ENCODE results near the gene VPS16. TPM values are rescaled to one million over a fixed set of nuclear protein-coding genes. Genes with fewer than 3 reads are reported as not detected.

VPS16 gene
- polyA plus RNA-seq, 4 donors, result 35.7 to 45.0 (median 40.9) TPM

- no peak for DNase-seq (ENCODE audit: low read depth in 4 of 4, low spot score in 2 of 4)
These were observed 6.8 kb upstream of the VPS16 start for GRCh38 chr20:2833761-2834160.

GRCh38 chr20:2834401-2835110 lies 6.0 kb upstream of the VPS16 start:
- no peak for DNase-seq (ENCODE audit: low read depth in 4 of 4, low spot score in 2 of 4)

DNA sequence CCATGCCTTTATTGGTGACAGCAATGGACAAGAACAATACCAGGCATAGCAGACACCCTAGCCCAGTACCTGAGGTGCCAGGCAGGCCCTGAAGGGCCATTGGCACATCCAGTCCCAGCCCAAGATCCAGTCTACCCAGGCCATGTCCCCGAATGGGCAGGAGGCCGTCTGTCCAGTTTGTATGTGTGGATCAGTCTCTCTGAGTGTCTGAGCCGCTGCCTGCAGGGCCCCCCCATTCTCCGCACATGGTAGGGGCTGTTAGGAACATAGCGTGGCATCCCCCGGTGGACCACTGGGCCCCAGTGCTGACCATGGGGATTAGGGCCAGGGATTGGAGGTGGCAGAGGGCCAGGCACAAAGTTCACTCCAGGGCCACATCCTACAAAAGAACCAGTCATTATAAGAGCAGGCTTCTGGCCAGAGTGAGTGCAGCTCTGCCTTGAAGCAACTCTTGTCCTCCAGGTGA lies 5.2 kb upstream of the VPS16 start:
- no peak for DNase-seq (ENCODE audit: low read depth in 4 of 4, low spot score in 2 of 4)

GRCh38 chr20:2836035-2836434 lies 4.5 kb upstream of the VPS16 start:
- no peak for DNase-seq (ENCODE audit: low read depth in 4 of 4, low spot score in 2 of 4)

DNA sequence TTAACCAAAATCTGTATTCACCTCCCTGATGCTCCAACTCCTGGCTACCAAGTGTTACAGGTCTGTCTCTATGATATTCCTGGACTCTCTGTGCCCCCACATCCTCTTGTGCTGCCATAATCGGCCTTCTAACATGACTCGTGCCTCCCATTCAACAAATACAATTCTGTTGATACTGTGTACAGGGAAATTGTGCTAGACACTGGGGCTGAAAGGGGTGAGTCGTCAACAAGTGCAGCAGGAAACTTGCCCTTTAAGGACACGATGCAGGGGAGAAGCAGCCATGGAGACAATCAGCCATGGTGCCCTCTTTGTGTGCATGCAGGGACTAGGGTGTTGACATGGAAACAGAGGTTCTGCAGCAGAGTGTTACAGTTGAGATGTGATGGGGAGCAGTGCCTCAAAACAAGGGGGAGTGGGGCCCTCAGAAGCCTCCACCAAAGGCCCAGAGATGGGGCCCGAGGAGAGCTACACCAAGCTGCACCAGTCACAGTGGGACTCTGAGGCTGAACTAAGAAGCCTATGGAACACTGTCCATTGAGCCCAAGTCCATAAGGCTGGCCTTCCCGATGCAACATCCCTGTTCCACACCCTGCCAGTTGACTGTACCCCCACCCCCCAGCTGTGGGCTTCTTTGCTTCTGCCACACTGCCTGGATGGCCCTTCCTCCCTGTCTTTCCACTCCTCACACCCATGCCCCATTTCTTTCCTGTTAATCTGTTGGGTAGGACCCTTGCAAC lies 3.2 kb upstream of the VPS16 start:
- DNase-seq (ENCODE audit: low read depth in 4 of 4, low spot score in 2 of 4), result no peak

GRCh38 chr20:2838170-2838797 lies 2.3 kb upstream of the VPS16 start:
- no peak for DNase-seq (ENCODE audit: low read depth in 4 of 4, low spot score in 2 of 4)

GRCh38 chr20:2838847-2839671 lies 1.5 kb upstream of the VPS16 start:
- no peak for DNase-seq (ENCODE audit: low read depth in 4 of 4, low spot score in 2 of 4)

GRCh38 chr20:2839732-2840137 lies 810 bp upstream of the VPS16 start:
- DNase-seq (ENCODE audit: low read depth in 4 of 4, low spot score in 2 of 4), result no peak

DNA sequence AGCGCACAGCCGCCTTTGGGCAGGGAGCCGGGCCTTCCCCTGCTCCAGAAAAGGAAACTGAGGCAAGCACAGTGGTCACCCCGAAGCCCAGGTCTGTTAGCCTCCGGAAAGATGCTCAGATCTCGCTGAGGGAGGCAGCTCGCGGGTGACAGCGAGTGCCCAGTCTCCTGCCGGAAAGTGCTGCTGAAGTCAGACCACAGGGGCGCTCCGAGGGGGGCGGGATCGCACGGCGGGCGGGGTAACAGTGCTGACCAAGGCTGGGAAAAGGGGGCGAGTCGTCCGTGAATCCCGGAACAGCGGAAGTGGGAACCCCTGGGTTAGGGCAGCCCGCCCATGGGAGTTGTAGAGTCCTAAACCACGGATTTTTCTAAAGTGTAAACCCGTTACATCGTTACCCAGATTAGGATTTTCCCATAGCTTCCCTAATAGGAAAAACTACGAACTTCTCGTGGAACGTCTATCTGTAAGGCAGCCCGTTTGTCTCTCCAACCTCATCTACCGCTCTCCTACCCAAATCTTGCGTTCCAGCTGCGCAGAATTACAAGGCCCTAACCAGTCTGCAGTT lies 504 bp downstream of the VPS16 start:
- no peak for DNase-seq (ENCODE audit: low read depth in 4 of 4, low spot score in 2 of 4)

DNA sequence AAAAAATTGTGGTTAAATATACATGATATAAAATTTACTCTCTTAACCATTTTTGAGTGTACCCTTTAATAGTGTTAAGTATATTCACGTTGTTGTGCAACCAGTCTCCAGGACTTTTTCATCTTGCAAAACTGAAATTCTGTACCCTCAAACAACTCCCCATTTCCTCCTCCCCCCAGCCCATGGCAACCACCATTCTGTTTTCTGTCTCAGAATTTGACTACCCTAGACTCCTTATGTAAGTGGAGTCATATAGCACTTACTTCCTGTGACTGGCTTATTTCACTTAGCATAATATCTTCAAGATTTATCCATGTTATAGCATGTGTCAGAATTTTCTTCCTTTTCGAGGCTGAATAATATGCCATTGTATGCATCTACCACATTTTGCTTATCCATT lies 5.1 kb downstream of the VPS16 start:
- no peak for DNase-seq (ENCODE audit: low read depth in 4 of 4, low spot score in 2 of 4)

GRCh38 chr20:2846698-2847097 lies 6.2 kb downstream of the VPS16 start:
- DNase-seq (ENCODE audit: low read depth in 4 of 4, low spot score in 2 of 4), result no peak

- DNase-seq (ENCODE audit: low read depth in 4 of 4, low spot score in 2 of 4), result no peak
These were observed 7.3 kb downstream of the VPS16 start for GRCh38 chr20:2847802-2848201.

DNA sequence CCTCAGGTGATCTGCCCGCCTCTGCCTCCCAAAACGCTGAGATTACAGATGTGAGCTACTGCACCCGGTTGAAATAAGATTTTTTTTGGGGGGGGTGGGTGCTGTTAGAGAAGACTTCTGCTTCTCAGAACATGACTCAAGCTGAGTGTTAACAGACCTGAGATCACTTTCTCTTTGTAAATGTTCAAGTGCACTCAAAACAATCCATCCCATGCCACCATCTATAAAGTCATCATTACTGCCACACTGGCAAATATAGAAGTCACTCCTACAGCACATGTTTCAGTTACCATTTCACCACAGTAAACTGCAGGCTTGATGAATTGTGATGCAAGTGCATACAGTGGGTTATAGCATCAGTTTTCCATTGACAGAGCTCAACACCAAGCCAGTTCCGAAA lies 9.0 kb downstream of the VPS16 start:
- DNase-seq (ENCODE audit: low read depth in 4 of 4, low spot score in 2 of 4), result no peak

DNA sequence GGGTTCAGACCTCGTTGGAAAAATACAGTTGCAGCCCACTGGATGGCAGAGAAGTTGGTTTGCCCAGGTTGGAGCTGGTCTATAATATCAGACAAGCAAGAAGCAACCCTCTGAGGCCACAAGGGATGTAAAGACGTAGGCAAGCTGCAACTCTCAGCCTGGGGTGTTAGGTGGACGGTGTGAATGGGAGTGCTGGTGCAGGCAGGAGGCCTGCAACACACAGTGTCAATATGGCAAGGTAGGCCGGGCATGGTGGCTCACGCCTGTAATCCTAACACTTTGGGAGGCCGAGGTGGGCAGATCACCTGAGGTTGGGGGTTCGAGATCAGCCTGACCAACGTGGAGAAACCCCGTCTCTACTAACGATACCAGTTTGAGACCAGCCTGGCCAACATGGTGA lies 10.5 kb downstream of the VPS16 start:
- no peak for DNase-seq (ENCODE audit: low read depth in 4 of 4, low spot score in 2 of 4)

- no peak for DNase-seq (ENCODE audit: low read depth in 4 of 4, low spot score in 2 of 4)
These were observed 18.0 kb downstream of the VPS16 start for GRCh38 chr20:2858591-2858990.

DNA sequence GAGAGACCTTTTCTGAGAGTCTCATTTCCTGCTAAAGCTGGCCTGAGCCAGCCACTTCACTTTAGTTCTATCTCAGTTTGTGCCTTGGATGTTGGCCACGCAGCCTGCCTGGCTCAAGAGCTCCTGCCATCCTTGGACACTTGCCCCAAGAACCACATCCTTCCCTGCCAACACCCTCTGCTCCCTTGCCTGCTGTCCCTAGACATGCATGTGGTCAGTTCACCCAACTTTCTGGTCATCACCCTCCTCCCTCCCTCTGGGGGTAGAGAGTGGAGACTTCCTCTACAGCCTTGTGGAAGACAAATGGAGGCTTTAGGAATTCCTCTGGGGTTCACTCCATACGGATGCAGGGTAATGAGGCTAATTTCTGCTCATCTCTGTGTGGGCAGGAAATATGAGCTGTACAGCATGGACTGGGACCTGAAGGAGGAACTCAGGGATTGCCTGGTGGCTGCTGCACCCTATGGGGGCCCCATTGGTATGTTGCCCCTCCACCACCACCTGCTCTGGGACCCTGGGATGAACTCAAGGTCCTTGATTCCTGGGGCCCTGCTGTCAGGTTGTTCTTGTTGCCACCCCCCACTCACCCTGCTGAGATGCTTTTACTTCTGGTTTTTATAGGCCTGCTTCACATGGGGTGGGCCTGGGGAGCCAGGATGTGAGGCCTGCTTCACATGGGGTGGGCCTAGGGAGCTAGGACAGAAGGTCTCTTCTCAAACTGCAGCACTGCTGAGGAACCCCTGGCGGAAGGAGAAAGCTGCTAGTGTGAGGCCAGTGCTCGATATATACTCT lies 19.0 kb downstream of the VPS16 start:
- no peak for DNase-seq (ENCODE audit: low read depth in 4 of 4, low spot score in 2 of 4)

DNA sequence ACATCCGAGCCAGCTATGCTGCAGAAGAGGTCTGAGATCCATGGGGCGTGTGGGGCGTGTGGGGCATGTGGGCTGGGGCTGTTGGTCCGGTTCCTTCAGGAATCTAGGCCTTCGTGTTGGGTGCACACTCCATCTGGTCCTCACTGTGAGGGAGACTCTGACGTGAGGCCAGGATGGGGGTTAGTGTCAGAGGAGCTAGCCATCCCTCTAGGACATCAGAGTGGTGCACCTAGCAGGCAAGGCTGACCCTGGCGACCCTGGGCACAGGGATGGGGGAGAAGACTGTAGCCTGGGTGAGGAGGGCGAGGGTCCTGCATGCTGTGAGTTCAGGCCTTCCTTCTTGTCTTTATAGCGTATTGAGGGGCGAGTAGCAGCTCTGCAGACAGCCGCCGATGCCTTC lies 24.1 kb downstream of the VPS16 start:
- DNase-seq (ENCODE audit: low read depth in 4 of 4, low spot score in 2 of 4), result no peak

DNA sequence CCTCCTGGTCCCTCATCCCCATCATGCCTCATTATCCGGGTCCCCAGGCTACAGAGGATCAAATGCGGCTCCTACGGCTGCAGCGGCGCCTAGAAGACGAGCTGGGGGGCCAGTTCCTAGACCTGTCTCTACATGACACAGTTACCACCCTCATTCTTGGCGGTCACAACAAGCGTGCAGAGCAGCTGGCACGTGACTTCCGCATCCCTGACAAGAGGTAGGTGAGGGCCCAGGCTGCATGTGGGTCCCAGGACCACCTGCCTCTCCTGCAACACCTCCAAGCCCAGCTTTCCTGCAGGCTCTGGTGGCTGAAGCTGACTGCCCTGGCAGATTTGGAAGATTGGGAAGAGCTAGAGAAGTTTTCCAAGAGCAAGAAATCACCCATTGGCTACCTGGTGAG lies 24.6 kb downstream of the VPS16 start:
- no peak for DNase-seq (ENCODE audit: low read depth in 4 of 4, low spot score in 2 of 4)

DNA sequence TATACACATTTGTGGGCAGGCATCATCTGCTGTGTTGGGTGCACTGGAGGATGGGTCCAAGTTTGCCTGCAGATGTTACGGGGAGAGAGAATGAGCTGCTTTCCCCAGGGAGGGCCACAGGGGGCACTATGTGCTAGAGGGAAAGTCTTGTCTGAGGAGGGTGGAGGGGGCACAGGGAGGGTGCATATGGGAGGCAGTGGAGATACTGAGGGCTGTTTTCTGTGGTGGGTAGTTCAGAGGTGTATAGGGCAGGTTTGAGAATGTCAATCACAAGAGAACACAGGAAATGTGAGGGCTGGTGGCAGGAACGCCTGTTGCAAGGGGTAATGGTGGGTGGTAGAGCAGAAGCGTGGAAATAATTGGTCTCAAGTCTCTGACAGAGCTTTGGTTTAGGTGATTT lies 25.1 kb downstream of the VPS16 start:
- DNase-seq (ENCODE audit: low read depth in 4 of 4, low spot score in 2 of 4), result no peak

GRCh38 chr20:2866236-2866635 lies 25.7 kb downstream of the VPS16 start:
- DNase-seq (ENCODE audit: low read depth in 4 of 4, low spot score in 2 of 4), result no peak
